ENCODE measurements around the gene HOXC11.

HOXC11 gene

GRCh38 chr12:54012631-54013409 is 39.9 kb downstream of the HOXC11 start:
- no peak for DNase-seq

- DNase-seq = no peak
Observed at GRCh38 chr12:54014377-54015017, 41.6 kb downstream of the HOXC11 start.

- no peak for DNase-seq
Observed at GRCh38 chr12:54015018-54015931, 42.3 kb downstream of the HOXC11 start.

GRCh38 chr12:54016051-54016450 is 43.1 kb downstream of the HOXC11 start:
- no peak for DNase-seq

GRCh38 chr12:54016478-54016964 is 43.6 kb downstream of the HOXC11 start:
- no peak for DNase-seq

- no peak for DNase-seq
Observed at GRCh38 chr12:54017027-54017788, 44.3 kb downstream of the HOXC11 start.

- peak; percentile 58 to 66 for DNase-seq
Observed at GRCh38 chr12:54017878-54018467, 45.0 kb downstream of the HOXC11 start.

- DNase-seq = no peak
Observed at GRCh38 chr12:54018468-54018984, 45.6 kb downstream of the HOXC11 start.

- no peak for DNase-seq
Observed at GRCh38 chr12:54019091-54019811, 46.3 kb downstream of the HOXC11 start.

DNA sequence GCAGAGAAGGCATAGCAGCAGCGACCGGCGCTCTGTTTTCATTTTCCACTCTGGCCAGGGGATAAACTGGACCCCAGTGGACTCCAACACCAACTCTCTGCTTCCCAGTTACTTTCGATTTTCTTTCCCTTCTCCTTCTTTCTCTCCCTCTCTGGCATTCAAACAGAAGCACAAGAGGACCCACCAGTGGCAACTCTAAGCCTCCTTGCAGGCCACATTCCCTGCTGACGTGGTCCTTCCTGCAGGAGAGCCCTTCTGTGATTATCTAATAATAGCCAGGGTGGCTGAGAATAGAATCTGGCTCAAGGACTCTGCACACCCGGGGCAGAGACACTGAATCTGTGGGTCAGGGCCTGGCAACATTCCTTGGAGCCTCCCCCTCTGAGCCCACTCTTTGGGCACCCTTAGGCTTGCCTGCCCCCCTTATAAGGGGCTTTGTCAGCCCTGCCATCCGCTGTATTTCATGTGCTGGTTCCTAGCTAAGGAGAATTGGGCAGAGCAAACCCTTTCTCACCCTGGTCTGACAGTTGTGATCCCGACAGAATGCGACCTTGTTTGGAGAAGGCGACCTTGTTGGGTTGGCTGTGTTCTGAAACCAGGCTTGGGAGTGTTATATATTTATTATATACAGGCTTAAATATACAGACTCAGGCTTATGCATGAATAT is 47.1 kb downstream of the HOXC11 start:
- DNase-seq = no peak

GRCh38 chr12:54020591-54021405 is 47.9 kb downstream of the HOXC11 start:
- DNase-seq = no peak

DNA sequence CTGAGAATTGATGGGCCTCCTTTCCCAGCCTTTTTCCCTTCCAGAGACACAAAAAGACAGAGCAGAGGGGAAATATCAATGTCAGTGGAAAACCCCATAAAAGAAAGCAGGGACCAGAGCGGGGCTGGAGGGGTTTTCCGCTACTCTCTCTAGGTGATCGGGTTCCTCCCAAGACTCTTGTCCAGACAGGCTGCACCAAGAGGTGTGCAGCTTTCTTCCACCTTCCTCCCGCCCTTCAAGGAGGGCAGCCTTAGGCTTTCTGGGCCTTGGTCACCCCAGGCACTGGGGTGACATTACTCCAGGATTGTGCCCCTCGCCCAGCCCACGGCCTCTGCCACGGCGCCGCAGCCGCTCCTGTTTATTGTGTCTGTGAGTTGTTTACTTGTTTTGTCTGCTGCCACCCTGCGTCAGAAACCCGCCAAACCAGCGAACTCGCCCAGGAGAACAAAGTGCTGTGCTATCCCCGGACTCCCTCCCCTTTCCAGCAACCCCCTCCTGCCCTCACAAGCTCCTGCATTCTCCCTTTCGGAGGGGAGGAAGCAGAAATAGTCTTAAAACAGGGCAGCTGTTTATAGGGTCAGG is 48.6 kb downstream of the HOXC11 start:
- DNase-seq = no peak

GRCh38 chr12:54022960-54023884 is 50.3 kb downstream of the HOXC11 start:
- no peak for DNase-seq

DNA sequence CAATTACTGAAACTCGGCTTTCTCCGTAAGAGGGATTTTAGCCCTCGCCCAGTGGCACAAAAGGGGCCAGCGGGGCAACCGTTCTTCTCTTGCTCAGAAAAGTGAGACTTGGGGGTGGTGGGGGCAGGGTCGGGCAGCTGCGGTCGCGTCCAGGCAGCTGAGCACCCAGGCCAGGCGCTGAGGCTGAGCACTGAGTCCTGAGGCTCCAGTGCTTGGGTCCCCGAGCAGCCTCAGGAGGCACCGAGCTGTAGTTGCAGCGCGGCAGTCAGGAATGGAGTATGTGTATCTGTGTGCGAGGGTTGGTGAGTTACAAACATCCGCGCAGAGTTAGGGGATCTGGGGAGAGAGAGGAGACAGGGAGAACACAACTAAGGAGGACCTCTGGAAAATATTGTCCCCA is 51.2 kb downstream of the HOXC11 start:
- DNase-seq = no peak

DNA sequence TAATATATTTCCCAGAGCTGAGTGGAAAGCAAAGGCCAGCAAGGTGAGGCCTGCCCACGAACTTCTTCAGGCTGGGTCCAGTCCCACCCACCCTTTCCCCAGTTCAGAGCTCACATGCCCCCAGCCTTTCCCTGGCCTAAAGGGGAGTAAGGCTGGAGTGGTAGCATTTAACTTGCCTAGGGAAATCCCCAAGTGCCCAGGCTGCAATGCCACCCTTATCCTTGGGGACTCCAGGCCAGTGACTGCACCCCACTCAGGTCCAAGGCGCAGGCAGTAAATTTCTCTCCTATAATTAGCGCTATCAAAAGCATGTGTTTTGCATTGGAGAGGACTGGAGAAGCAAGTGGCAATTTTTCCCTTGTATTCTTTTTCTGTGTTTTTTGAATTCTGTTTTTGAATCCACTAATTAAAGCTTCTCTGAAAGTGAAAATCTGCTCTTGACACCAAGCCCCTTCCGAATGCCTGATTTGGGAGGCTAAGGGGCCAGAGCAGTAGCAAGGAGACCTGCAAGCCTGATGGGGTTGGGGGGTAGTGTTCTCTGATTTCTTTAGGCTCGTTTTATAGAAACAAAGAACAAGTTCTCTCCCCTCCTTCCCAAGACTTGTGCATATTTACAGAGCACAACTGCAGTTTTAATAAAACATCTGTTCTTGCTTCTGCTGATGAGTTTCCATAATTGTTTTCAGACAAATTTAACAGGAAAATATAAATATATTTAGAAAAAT is 51.8 kb downstream of the HOXC11 start:
- no peak for DNase-seq

- no peak for DNase-seq
Observed at GRCh38 chr12:54025499-54026405, 52.8 kb downstream of the HOXC11 start.

Data from activated CD4-positive, alpha-beta T cell treated with anti-CD3 and anti-CD28 coated beads for 4 hours (primary cell).